HepG2 (cell line): ENCODE results near the gene CABLES2. TPM values are rescaled to one million over a fixed set of nuclear protein-coding genes. Genes with fewer than 3 reads are reported as not detected.

Experiments
- AKNA ChIP-seq: sonication (generic); formaldehyde crosslinking; IDR thresholded peaks from 2 replicates; pipeline ENCODE4 v1.4.0; 2020; ENCODE audit warnings: missing genetic modification reagents, borderline replicate concordance
- HOXD1 ChIP-seq: sonication (generic); formaldehyde crosslinking; IDR thresholded peaks from 2 replicates; pipeline ENCODE4 v1.5.0; 2020; ENCODE audit warnings: missing genetic modification reagents
- MEIS2 ChIP-seq: sonication (generic); formaldehyde crosslinking; IDR thresholded peaks from 2 replicates; pipeline ENCODE4 v1.9.0; 2021; ENCODE audit warnings: mild to moderate bottlenecking, missing genetic modification reagents
- NR2F6 ChIP-seq, 2 experiments: IDR thresholded peaks; 2 replicates each; pipeline ENCODE4 v1.6.1; 2016; ENCODE audit warnings: antibody characterized with exemption in 1 of 2, mild to moderate bottlenecking in 1 of 2
- PAX8 ChIP-seq: sonication (generic); formaldehyde crosslinking; IDR thresholded peaks from 2 replicates; pipeline ENCODE4 v1.8.0; 2022; ENCODE audit warnings: mild to moderate bottlenecking, missing genetic modification reagents, borderline replicate concordance
- RCOR2 ChIP-seq: IDR thresholded peaks from 2 replicates; pipeline ENCODE4 v1.6.1; 2016; ENCODE audit warnings: missing biosample characterization, missing genetic modification reagents
- REXO4 ChIP-seq: sonication (generic); formaldehyde crosslinking; IDR thresholded peaks from 2 replicates; pipeline ENCODE4 v1.8.0; 2022; ENCODE audit warnings: missing genetic modification reagents, mild to moderate bottlenecking, borderline replicate concordance
- SOX6 ChIP-seq, 2 experiments: fragments of 450-650 bp in 1 of 2; sonication (generic) in 1 of 2; formaldehyde crosslinking in 1 of 2; IDR thresholded peaks; 2 replicates each; pipeline versions ENCODE4 v1.4.0 to v1.6.1; 2017 to 2020; ENCODE audit warnings: antibody characterized with exemption in 1 of 2, mild to moderate bottlenecking in 1 of 2, missing genetic modification reagents in 1 of 2
- WIZ ChIP-seq: sonication (generic); formaldehyde crosslinking; IDR thresholded peaks from 2 replicates; pipeline ENCODE4 v1.5.1; 2020; ENCODE audit warnings: mild to moderate bottlenecking, missing genetic modification reagents
- ZBTB7A ChIP-seq: sonication (generic); formaldehyde crosslinking; IDR thresholded peaks from 2 replicates; pipeline ENCODE4 v1.8.0; 2022; ENCODE audit warnings: mild to moderate bottlenecking, missing genetic modification reagents
- ZBTB8A ChIP-seq: sonication (generic); formaldehyde crosslinking; IDR thresholded peaks from 2 replicates; pipeline ENCODE4 v1.4.0; 2020; ENCODE audit warnings: mild to moderate bottlenecking, low read depth, missing genetic modification reagents, borderline replicate concordance
- ZHX1 ChIP-seq: sonication (generic); formaldehyde crosslinking; IDR thresholded peaks from 2 replicates; pipeline ENCODE4 v1.8.1; 2022; ENCODE audit warnings: low read depth, mild to moderate bottlenecking, missing genetic modification reagents
- ZIK1 ChIP-seq: sonication (generic); formaldehyde crosslinking; IDR thresholded peaks from 2 replicates; pipeline ENCODE4 v1.5.0; 2020; ENCODE audit warnings: mild to moderate bottlenecking, low read depth, missing genetic modification reagents, borderline replicate concordance
- ZNF280B ChIP-seq: sonication (generic); formaldehyde crosslinking; IDR thresholded peaks from 2 replicates; pipeline ENCODE4 v1.5.0; 2020; ENCODE audit warnings: missing genetic modification reagents, mild to moderate bottlenecking, borderline replicate concordance
- ZNF549 ChIP-seq: sonication (generic); formaldehyde crosslinking; IDR thresholded peaks from 2 replicates; pipeline ENCODE4 v1.5.0; 2020; ENCODE audit warnings: missing genetic modification reagents
- ZNF567 ChIP-seq: sonication (generic); formaldehyde crosslinking; IDR thresholded peaks from 2 replicates; pipeline ENCODE4 v1.8.1; 2023; ENCODE audit warnings: mild to moderate bottlenecking, missing genetic modification reagents, borderline replicate concordance
- ZNF75D ChIP-seq: sonication (generic); formaldehyde crosslinking; IDR thresholded peaks from 2 replicates; pipeline ENCODE4 v1.8.1; 2023; ENCODE audit warnings: missing genetic modification reagents, mild to moderate bottlenecking, borderline replicate concordance
- ZSCAN12 ChIP-seq: sonication (generic); formaldehyde crosslinking; IDR thresholded peaks from 2 replicates; pipeline ENCODE4 v1.9.0; 2021; ENCODE audit warnings: mild to moderate bottlenecking, missing genetic modification reagents
- polyA plus RNA-seq, 8 experiments: library from polyadenylated mRNA; depleted of rRNA in 3 of 8; stranded (reverse) in 7 of 8; unstranded in 1 of 8; fragments of >200 nt; fragmentation: Illumina TruSeq in 4 of 8; extraction: Trizol in 4 of 8; gene quantifications; 2 replicates each; pipeline versions ENCODE4 v1.2.1 to v1.2.3, GENCODE V29; 2011 to 2016; ENCODE audit warnings: low read depth in 4 of 8, missing spikeins in 1 of 8, mixed read lengths in 1 of 8; ENCODE audit not compliant: insufficient read depth in 1 of 8
- total RNA-seq, 5 experiments: library from RNA; depleted of rRNA; stranded (reverse); fragments of >200 nt; fragmentation: Illumina TruSeq; extraction: Trizol; gene quantifications; 2 replicates each; pipeline ENCODE4 v1.2.3, GENCODE V29; 2016; ENCODE audit warnings: low read depth in 1 of 5

CABLES2 gene
- total and polyA plus RNA-seq, 2 of the 13 experiments (the other 11 are each of a cell fraction or from before 2014, with no cell fraction given) = 5.2 to 9.7 TPM

GRCh38 chr20:62409931-62410745 lies 3.1 kb upstream of the CABLES2 start (continued):
- no peak for TF ChIP-seq AKNA (CRISPR knock-in tag)
- 0 out of 2 replicates have a peak, but pooled peaks have one; percentile 52 for TF ChIP-seq PAX8 (CRISPR knock-in tag)
- TF ChIP-seq HOXD1 = 0 out of 2 replicates have a peak, but pooled peaks have one; percentile 24
- peak; percentile 64; the same call in 1 of the 2 replicates for TF ChIP-seq REXO4 (CRISPR knock-in tag)
- TF ChIP-seq ZNF280B (CRISPR knock-in tag) = peak; percentile 65
- no peak for TF ChIP-seq SOX6 (IDR thresholded peaks at IDR 0.05)
- peak; percentile 54; the same call in 1 of the 2 replicates for TF ChIP-seq SOX6 (CRISPR knock-in tag; IDR thresholded peaks at IDR 0.05)
- no peak for TF ChIP-seq RCOR2 (CRISPR knock-in tag)
- no peak for TF ChIP-seq WIZ (CRISPR knock-in tag)
- 0 out of 2 replicates have a peak, but pooled peaks have one; percentile 4 for TF ChIP-seq MEIS2 (CRISPR knock-in tag)
- no peak for TF ChIP-seq ZBTB8A
- TF ChIP-seq ZNF567 = peak; percentile 92; the same call in 1 of the 2 replicates
- no peak for TF ChIP-seq ZHX1 (CRISPR knock-in tag)
- 0 out of 2 replicates have a peak, but pooled peaks have one; percentile 55 for TF ChIP-seq ZNF75D
- no peak for TF ChIP-seq NR2F6 (IDR thresholded peaks at IDR 0.05)
- peak; percentile 12; the same call in 1 of the 2 replicates for TF ChIP-seq NR2F6 (CRISPR knock-in tag; IDR thresholded peaks at IDR 0.05)
- no peak for TF ChIP-seq ZIK1
- no peak for TF ChIP-seq ZNF549
- TF ChIP-seq ZSCAN12 (CRISPR knock-in tag) = no peak
- peak; percentile 95; the same call in 1 of the 2 replicates for TF ChIP-seq ZBTB7A (CRISPR knock-in tag)
